Prostate gland (tissue), 2 donors: ENCODE data around the gene CFAP68. TPM values are rescaled to one million over a fixed set of nuclear protein-coding genes. Genes with fewer than 3 reads are reported as not detected.

Experiments
- DNase-seq: peaks from one replicate; pipeline ENCODE4 v3.0.0-alpha.2; 2019; ENCODE audit warnings: low spot score
- H3K27ac ChIP-seq, 2 donors: fragments of 200-600 bp; sonication (generic); 2 replicates each; pipeline ENCODE4 v1.5.1; 2017 to 2019
- H3K27me3 ChIP-seq: fragments of 200-600 bp; sonication (generic); replicated peaks from 2 replicates; pipeline ENCODE4 v1.5.1; 2019; ENCODE audit not compliant: insufficient read depth
- H3K36me3 ChIP-seq, 2 donors: fragments of 200-600 bp; sonication (generic); 1 replicate in 1 of 2; 2 replicates in 1 of 2; pipeline versions ENCODE4 v1.5.1 to v1.8.1; 2017 to 2019
- H3K4me1 ChIP-seq: fragments of 200-600 bp; sonication (generic); replicated peaks from 2 replicates; pipeline ENCODE4 v1.5.1; 2019
- H3K4me3 ChIP-seq, 2 donors: fragments of 200-600 bp; sonication (generic); 2 replicates each; pipeline ENCODE4 v1.5.1; 2017 to 2019
- H3K9me3 ChIP-seq: fragments of 200-600 bp; sonication (generic); 2 replicates; pipeline ENCODE4 v1.5.1; 2017
- CTCF ChIP-seq, 4 experiments: fragments of 200-600 bp in 2 of 4; fragments of 450-650 bp in 2 of 4; sonication (generic) in 2 of 4; IDR thresholded peaks; 1 replicate in 3 of 4; 2 replicates in 1 of 4; pipeline ENCODE4 v1.5.1; 2016 to 2019; ENCODE audit warnings: antibody characterized with exemption in 4 of 4, mild to moderate bottlenecking in 2 of 4, moderate library complexity in 2 of 4
- POLR2A ChIP-seq: fragments of 450-650 bp; IDR thresholded peaks from one replicate; pipeline ENCODE4 v1.6.1; 2016; ENCODE audit warnings: antibody characterized with exemption, mild to moderate bottlenecking
- POLR2AphosphoS5 ChIP-seq: sonication (generic); formaldehyde crosslinking; IDR thresholded peaks from one replicate; pipeline ENCODE4 v1.6.1; 2017; ENCODE audit warnings: antibody characterized with exemption
- WGBS: methylation state at CpG from one replicate; pipeline ENCODE4 v1.1.5; 2018; 5-methylcytosine and 5-hydroxymethylcytosine counted together
- intact Hi-C: fragments of 100-400 bp; cut with DNase I; formaldehyde crosslinking; loops from one replicate; pipeline ENCODE4 v1.14.2; 2022
- total RNA-seq, 2 donors: library from RNA; depleted of rRNA; stranded (reverse); fragments of >200 nt; gene quantifications; one replicate each; pipeline ENCODE4 v1.1.0, GENCODE V29; 2016

Gene CFAP68
- 10 to 100 TPM; 42.2 to 46.2 TPM for total RNA-seq

DNA sequence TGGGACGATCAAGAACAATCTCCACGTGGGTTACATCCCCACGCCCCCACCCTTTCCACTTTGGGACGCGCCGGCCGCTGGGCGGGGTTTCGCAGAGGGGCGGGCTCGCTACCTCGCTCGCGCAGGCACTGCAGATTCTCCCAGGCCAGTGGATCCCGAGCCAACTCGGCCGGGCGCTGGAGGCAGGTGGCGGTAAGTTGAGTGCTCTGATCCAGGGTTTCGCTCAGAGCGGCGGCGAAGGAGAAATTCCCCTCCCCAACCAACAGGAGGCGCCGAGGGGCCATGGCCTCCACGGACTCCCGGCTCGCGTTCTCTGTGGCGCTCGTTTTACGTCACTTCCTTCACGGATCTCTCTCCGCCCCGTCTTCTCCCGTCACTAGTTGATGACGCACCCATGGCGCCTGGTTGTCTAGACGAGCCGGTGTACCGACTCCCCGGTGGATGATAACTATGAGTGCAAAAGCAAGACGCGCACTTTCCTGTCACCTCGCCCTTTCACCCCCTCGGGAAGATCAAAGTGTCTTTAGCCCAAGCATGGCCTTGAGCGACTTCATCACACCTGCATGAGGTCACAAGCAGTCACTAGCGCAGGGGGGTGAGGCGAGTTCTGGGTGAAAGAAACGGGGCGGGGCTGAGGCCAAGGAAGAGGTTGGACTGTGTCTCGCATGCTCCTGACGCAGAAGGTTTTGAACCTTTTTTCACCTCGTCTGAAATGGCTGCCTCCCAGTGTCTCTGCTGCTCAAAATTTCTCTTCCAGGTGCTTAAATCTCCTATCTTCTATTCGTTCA lies at the start of gene CFAP68, which contains the start of gene FDXACB1:
CFAP68 (plus strand) TSS at position 693 of the 788 bp plus-strand sequence; CDS start at position 713, 20 bp downstream.
FDXACB1 (minus strand) TSS at position 317 of the 788 bp plus-strand sequence; CDS start at position 284, 33 bp downstream.
- intact Hi-C loops: loop anchor here (1.0 to 5.0 kb wide), 4 partner anchors 32 to 208 kb away; partner anchors contain the start of genes CRYAB, SDHD and TIMM8B
- H3K9me3 ChIP-seq: no peaks in the 10 kb centered on the region
- DNase-seq: peak; percentile 98
- WGBS: under 1% methylated on average over 55 of the region's 55 CpGs
- peak within 1 kb of the TSS; percentile 47 to 55 for H3K4me3 ChIP-seq
- peak within 1 kb of the TSS; percentile 97 for H3K27ac ChIP-seq
- TF ChIP-seq POLR2A: peak; percentile 30
- peak; percentile 93 to 100 (median 97) for TF ChIP-seq CTCF (IDR thresholded peaks at IDR 0.05)
- TF ChIP-seq POLR2AphosphoS5: peak; percentile 97
- H3K4me1 ChIP-seq: no peaks in the 10 kb centered on the region
- no peaks in the 10 kb centered on the region for H3K36me3 ChIP-seq
- no peaks in the 10 kb centered on the region for H3K27me3 ChIP-seq

DNA sequence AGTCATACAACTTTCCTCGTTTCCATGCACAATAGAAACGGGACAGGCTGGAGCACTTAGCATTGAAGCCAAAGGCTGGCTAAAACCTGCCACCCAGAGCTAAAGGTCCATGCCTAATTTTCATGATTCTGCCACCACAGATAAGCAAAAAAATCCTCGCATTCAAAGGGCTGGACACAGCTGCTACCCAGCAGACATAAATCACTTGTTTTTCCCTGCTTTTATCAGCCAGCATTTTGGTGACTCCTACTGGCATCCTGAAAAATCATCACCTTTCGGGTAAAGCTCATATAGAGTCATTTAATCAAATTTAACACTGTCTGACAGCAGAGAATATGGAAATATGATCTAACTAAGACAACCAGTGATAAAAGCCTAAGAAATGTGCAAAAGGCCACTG lies 45.8 kb upstream of the CFAP68 start:
- Histone ChIP-seq H3K4me3 (no peak overlapping the region), H3K36me3 (no peaks in the 10 kb centered on the region), H3K4me1 (no peaks in the 10 kb centered on the region), H3K27me3 (no peaks in the 10 kb centered on the region), H3K27ac (no peak overlapping the region), H3K9me3 (no peaks in the 10 kb centered on the region)
- 68% methylated on average over 4 of the region's 4 CpGs for WGBS
- no peak for DNase-seq
- TF ChIP-seq POLR2AphosphoS5 (no peak), CTCF (IDR thresholded peaks at IDR 0.05) (no peak), POLR2A (no peak)
- intact Hi-C loops: no loop called here

DNA sequence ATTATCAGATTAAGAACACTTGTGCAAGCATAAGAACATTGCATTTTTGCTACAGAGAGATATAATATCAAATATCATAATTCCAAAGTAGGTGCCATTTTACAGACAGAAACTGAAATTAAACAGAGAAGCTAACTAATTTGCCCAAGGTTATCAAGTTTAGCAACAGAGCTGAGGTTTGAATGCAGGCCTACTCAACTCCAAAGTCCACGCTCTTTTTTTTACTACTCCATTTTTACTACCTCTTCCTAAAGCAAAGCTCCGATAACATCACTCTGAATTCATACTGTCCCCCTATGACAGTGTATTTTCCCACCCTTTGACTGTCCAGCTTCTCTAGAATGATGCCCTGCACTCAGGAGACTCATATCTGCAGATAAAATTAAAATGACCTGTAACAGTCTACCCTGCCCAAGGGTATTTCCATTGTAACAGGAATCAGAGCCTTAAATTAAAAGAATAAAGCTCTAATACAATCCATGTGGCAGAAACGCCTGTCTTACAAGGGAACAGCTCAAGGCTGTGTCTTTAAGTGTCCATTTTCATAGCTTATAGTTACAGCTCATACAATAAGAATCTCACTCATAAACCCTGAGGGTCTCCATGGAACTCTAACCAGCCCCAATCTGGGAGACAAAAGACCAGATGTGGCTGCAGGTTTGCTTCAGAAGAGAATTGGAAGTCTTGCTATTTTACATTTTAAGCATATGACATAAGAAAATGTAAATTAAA lies 44.7 kb upstream of the CFAP68 start:
- no peak for DNase-seq
- no peaks in the 10 kb centered on the region for H3K4me1 ChIP-seq
- intact Hi-C loops: no loop called here
- H3K4me3 ChIP-seq: no peak overlapping the region
- TF ChIP-seq CTCF (IDR thresholded peaks at IDR 0.05) (no peak), POLR2A (no peak)
- 79% methylated on average over 3 of the region's 3 CpGs for WGBS
- H3K27me3 ChIP-seq: no peaks in the 10 kb centered on the region
- H3K27ac ChIP-seq: no peak overlapping the region
- H3K9me3 ChIP-seq: no peaks in the 10 kb centered on the region
- H3K36me3 ChIP-seq: no peaks in the 10 kb centered on the region

DNA sequence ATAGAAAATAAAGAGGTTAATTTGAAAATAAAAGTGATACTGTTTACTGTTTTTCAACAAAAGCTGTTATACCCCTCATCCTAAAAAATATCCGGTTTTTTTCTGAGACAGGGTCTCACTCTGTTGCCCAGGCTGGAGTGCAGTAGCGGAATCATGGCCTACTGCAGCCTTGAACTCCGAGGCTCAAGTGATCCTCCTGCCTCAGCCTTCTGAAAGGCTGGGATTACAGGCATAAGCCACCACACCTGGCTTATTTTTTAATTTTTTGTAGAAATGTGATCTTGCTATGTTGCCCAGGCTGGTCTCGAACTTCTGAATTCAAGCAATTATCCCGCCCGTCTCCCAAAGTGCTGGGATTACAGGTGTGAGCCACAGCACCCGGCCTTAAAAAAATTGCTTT lies 43.7 kb upstream of the CFAP68 start:
- Histone ChIP-seq H3K36me3 (no peaks in the 10 kb centered on the region), H3K4me3 (no peak overlapping the region), H3K9me3 (no peaks in the 10 kb centered on the region), H3K27ac (no peak overlapping the region), H3K27me3 (no peaks in the 10 kb centered on the region), H3K4me1 (no peaks in the 10 kb centered on the region)
- no peak for DNase-seq
- intact Hi-C loops: no loop called here
- WGBS: 96% methylated on average over 7 of the region's 7 CpGs
- TF ChIP-seq CTCF (IDR thresholded peaks at IDR 0.05) (no peak), POLR2AphosphoS5 (no peak), POLR2A (no peak)
